ENCODE results near the gene SLC29A3.
A peak's percentile ranks its signal among the peaks of the same experiment; 100 is the strongest.

The SLC29A3 gene

DNA sequence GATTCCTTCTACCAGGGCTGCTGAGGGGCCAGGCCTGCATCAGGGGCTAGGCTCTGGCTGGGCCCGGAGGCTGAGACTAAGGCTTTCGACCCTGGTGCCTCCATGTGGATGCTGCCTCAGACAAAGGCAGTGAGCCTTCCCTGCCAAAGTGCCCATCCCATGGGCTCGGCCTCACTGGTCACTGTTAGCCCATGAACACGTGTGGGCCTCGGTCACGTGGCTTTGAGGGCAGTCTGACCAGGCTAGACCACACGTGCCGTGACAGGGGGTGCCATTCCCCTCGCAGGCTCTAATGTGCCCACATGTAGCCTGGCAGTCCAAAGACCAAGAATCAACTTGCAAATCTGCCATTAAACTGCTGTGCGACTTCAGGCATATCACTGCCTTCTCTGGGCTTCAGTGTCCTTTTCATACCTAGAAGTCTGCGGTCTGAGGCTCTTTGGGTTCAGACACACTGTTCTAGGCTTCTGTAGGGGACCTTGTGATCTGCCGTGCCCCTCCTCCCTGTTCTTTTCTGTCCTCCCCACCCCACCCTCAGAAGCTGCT is 17.6 kb upstream of the SLC29A3 start:
- DNase-seq: no peak

DNA sequence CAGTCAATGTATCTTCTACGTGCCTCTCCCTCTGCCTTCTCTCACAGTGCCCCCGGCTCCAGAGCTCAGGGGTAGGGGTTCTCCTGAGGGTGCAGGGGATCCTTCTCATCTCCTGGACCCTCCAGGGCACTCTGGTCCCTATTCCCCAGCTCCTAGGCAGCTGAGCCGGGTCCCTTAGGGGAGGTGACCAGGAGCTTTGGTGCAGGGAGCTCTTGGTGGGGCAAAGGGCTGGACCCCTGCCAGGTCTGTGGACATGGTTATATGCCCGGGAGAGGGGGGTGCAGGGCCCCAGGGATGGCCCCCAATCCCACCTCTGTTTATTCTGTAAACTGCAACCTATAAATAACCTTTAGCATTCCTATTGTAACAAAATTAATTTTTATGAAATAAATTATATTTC is 16.6 kb upstream of the SLC29A3 start:
- DNase-seq: no peak

DNA sequence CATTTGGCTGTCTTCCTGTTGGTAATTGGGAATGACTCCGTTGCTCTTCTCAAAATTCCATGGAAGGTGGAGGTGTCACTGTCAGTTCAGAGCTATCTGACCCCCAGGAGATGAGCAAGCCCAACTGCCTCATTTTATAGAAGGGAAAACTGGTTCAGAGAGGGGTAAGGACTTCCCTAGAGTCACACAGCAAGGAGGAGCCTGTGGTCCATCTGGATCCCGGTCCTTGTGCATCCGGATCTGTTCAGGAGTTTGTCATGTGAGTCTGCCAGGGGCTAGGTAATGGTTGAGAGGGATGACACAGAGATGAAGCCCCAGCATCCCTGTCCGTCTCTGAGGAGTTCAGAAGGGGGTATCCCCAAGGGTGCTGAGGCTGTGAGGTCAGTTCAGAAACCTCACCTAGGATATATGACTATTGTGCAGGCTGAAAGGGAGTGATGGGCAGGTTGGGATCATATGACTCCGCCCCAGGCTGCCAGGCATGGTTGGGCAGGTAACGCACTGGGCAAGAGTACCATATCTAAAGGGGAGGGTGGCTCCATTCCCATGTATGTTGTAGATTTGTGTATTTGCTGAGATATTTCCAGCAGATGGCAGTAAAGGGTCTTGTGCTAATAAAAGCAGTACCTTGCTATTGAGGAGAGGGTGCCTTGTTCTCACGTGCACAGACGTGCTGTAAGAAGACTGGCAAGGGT is 16.0 kb upstream of the SLC29A3 start:
- DNase-seq: peak in 1 of 2 donors; percentile 43

DNA sequence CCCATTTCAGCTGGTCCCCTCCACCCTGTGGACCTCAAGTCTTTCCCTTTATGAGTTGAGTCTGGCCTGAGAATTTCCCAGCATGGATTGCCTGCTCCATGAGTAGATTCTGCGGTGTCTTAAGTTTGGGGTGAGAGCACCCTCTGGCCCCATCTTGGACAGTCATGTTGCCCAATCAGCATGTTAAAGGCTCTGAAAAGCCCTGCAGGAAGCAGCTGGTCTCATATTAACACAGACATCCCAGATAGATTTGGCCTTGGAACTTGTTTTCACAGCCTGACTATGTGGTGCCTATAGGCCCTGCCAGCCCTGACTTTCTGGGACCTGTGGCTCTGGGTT is 15.5 kb upstream of the SLC29A3 start:
- no peak for DNase-seq

DNA sequence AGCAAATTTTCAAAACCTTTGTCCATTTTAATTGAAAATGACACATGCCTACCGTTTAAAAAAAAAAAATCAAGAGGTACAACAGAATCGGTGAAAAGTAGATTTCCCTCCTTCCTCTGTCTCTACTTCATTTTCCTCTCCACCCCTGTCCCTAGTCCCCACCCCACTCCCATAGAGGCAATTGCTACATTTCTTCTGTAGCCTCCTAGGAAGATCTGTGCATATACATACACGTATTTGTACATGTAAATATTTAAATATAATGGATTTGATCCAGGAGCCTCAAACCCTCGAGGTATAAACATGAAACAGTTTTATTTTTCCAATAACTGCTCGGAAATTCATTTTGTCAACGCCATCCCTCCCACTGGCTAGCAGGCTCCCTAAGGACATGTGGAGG is 14.1 kb upstream of the SLC29A3 start:
- no peak for DNase-seq

DNA sequence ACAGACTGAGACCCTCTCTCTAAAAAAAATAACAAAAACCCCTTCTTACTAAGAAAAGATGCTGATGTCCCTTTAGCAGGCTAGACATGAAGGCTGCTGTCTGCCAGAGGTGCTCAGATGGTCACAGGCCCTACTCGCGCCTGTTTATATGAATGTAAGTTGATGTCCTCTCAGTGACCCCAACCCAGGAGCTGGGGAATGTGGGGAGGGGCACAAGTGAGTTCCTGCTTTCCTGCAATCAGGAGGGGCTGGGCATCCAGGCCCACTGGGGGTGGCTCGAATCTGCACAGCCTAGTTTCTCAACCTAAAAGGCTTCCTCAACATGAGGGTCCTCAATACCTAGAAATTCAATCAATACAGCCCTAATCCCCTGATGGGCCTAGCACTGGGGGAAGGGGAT is 12.1 kb upstream of the SLC29A3 start:
- no peak for DNase-seq

DNA sequence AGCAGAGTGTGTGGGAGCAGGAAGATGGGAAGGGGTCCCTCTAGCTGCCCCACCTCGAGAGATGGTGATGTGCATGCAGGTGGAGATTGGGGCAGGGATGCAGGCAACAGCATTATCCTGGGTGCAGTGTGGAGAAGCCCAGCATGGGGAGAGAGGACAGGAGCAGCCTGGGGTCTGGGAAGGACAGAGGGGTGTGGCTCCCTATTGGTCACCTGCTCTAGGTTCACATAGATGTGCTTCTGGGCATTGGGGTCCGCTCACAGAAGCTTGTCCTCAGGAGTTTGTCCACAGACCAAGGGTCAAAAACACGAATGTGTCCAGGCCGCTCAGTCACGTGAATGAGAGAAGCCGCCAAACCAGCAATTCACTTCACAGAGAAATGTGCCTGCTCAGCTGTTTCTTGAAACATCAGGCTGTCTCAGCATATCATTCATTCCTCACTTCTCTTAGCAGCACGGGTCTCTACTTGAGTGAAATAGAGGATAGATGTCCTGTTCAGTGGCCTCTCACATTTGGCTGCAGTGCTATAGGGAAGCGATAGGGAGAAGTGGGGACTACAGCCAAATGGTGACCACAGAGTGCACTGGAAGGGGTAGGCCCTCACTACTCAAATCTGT is 11.5 kb upstream of the SLC29A3 start:
- no peak for DNase-seq

DNA sequence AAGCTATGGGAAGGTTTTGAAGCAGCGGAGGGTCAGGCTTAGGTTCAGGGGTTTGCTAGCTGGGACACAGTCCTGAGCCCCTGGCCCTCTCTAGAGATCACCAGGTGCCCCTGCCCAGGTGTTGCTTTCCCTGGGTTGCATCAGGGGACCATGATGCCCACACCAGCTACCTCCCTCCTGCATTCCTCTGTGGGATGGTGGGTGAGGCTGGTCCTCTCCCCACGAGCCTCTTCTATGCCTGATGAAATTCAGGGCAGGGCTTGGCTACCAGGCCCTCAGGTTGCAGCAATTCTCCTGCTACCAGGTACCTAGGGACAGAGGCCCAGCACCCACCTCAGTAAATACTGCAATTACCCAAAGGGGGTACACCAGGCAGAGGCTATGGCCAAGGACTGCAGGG is 10.8 kb upstream of the SLC29A3 start:
- DNase-seq: no peak

DNA sequence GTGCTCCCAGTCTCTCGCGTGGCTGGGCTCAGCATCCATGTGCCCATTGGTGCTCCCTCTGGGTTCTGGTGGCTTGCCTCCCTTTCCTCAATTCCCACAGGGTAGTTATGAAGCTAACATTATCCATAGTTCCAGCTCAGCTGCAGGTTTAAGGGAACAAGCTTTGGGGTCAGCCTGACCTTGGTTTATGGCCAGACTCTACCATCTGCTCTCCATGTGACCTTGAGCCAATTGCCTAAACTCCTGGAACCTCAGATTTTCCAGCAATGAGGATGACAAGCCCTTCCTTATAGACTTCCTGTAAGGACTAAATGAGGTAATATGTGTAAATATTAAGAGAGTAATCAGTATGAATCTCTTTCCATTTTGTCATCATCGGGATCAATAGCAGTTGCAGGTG is 10.1 kb upstream of the SLC29A3 start:
- DNase-seq: no peak

DNA sequence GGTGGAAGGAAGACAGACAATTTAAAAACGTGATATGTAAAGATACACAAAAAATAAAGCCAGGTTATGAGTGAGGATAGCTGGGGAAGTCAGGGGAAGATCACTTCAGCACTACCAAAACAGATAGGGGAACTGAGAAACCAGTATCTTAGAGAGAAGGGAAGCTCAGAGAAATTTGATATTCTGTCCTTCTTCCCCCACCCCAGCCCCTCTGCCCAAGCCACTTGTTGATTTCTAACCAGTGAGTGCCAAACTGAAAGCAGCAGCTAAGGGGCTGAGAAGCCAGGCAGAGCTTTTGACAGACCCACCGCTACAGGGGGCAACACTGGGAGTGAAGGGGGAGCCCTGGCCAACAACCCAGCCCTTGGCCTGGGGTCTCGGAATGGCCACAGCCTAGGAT is 9.1 kb upstream of the SLC29A3 start:
- no peak for DNase-seq

DNA sequence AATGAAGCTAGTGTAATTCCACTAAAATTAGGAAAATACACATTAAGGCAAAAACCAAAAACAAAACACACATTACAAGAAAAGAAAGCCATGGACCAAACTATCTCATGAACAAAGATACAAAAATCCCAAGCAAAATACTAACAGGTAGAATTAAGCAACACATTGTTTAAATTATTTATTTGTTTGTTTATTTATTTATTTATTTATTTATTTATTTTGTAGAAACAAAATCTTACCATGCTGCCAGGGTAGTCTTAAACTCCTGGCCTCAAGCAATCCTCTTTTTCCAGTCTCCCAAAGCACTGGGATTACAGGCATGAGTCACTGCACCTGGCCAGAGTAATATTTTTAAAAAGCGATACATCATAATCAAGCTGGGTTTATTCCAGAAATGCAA is 6.8 kb upstream of the SLC29A3 start:
- no peak for DNase-seq

DNA sequence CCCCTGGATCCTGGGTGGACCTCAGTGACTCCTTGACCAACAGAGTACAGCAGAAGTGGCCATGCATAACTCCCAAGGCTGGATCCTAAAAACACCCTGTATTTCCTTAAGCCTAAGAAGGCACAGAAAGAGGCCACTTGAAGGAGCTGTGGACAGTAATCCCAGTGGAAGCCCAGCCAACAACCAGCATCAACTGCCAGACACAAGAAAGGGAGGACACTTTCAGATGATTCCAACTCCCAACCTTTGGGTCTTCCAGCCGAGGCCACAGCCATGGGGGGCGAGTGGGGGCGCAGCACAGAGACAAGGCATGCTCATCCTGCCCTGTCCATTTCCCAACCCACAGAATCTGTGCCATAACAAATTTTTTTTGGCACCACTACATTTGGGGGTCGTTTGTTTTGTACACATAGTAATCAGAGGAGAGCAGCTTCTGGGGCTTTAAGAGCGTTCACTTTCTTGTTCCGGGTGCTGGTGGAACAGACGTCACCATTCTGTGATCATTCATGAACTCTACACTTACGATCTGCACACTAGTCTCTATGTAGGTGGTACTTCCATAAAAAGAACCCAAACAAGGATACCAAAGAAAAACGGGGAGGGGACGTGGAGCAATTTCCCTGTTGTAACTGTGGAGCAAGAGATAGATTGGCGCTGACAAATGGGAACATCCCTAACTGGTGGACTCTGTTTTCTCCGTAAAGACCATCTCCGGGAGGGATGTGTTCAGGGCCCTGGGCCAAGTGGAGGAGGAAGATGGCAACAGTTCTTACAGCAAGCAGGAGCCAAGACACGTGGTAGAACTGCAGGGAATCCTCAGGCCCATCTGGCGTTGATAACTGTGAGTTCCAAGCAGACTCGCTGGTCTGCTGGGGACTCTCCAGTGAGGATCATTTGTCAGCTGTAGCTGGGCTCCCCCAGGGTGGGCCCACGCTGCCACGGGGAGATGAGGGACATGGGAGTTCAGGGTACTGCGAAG is 6.0 kb upstream of the SLC29A3 start:
- no peak for DNase-seq

DNA sequence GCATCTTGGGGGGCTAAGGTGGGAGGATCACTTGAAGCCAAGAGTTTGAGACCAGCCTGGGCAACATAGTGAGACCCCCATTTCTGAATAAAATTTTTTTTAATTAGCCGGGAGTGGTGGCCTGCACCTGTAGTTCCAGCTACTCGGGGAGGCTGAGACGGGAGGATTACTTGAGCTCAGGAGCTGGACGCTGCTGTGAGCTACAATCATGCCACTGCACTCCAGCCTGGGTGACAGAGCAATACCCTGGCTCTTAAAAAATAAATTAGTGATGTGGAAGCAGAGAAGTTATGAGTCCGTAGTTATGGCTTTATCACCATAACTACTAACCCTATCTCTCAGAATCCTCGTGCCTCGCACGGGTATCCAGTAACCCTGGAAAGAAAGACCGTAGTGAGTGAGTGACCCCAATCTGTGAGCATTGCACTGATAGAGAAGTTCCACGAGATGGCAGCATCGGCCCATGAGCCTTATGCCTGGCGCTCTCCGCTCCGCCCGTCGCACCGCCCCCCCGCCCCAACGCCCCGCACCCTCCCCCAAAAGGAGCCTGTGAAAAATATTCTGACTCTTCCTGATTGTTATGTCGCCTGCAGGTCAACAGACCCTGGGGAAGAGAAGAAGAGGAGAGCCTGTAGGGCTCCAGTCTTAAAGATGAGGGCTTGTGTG is 4.9 kb upstream of the SLC29A3 start:
- peak; percentile 61 to 66 for DNase-seq

DNA sequence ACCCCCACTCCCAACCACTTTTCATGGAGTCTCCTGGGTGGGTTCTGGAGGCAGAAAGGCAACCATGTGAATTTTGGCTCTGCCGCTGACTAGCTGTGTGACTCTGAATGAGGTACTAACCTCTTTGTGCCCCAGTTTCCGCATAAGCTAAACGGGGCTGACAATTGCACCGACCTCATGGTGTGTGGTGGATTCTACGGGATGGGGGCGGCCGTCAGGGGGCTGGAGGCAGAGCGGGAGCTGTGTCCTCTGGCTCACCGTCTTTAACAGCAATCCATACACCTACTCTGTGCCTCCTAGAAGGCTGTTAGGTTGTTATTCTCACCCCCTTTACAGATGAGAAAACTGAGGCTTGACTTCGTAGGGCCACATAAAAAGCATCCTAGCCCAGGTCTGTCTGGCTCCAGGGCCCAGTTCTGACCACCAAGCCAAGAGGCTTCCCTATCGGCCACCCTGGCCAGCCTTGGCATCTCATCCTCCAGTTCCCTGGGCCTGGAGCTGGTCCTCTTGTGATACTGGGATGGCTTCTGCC is 4.3 kb upstream of the SLC29A3 start:
- DNase-seq: no peak

DNA sequence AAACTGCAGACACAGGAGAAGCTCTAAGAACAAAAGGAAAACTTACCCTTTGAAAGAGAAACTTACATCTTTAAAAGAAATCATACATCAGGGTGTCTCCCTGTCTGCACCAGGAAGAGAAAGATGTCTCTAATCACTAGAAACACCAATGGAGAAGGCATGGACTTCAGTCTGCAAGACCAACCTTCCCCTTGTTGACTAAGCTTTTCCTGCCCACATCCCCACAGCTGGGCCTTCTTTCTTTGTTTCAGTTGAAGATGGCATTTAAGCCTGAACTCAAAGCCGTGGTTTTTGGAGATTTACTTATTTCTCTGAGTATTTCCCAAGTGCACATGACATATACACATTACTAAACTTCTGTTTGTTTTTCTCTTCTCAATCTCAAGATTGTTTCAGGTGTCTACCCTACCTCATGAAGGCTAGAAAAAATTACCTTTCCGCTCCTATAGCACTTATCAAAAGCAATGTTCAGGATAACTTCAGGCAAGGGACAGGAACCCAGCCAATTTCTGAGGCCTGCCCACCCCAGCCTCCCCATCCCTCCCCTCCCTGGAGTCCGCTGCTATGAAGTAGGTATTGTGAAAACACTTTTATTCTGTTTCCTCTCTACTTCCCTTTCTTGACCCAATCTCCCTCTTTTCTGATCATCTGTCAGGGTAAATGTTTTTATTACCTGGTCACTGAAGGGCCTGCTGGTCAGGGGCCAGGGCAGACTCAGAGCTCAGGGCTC is 2.8 kb upstream of the SLC29A3 start:
- DNase-seq: no peak

DNA sequence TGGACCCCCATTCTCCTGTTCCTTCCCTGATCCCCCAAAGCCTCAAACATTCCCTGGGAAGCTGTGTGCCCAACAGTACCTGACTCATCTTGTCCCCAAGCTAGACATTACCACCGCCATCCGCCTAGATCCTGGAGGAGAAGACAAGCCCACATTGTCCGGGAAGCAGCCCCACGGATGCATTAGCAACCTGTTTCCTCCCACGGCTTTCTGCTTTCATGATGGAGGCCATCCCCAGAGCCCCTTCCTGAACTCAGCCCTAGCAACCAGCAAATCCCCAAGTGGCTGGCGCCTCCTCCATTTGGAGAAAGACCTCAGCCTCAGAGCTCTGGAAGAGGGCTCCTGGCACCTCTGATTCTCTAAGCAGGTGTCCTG is 2.3 kb upstream of the SLC29A3 start:
- no peak for DNase-seq

DNA sequence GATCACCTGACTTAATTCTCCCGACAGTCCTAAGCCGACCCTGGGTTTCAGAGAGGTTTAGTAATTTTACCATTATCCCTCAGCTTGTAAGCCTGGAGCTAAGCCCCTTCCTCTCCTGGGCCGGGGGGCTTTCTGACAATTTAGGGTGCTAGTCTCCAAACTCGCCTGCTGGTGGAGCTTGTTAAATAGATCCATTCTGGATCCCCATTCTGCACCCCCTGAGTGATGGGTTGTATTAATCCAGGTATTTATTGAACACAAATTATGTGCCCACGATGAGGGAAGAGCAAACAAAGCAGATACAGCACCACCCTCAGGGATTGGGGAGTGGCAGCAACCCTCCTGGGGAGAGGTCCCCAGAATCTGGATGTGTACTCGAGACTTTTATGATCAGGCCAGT is 1.3 kb upstream of the SLC29A3 start:
- no peak for DNase-seq

DNA sequence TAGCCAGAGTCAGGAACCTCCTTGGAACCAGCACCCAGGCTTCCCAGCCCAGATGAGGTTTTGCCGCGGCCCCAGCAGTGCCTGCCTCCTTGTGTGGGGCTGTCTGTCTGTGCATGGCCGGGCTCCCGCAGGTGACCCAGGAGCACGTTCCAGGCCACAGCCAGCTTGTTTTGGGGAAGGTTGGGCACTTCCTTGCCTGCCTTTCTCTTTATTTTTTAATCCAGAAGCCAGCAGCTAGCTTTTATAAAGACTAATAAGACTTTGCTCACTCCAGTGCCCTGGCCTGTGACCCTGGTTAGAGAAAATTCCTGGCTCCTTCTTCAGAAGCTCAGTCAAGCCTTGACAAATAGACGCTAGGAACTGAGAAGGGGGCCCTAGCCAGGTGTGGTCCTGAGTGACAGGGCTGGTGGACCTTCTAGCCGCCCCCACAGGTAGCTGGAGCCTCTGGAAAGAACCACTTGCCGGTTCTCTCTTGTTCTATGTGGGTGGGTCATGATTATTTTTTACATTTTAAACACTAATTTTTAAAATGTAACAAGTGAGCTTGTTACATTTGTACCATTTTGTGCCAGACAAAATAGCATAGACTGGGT is 837 bp downstream of the SLC29A3 start:
- no peak for DNase-seq

DNA sequence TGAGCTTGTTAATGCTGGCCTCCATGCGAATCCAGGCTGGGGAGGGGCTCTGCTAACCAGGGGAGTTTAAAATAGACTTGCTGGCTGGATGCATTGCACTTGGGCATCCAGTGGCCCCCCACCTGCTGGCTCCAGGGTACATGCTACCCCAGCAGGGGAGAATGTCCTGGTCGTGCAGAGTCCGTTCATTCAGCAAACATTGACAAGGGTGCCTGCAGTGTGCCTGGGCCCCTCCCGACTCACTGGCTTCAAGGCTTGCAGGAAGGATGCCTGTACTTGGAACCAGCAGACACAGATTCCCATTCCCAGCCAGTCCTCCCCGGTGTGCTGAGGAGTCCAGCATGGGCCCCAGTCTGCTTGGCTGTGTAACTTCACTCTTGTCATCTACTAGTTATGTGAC is 1.5 kb downstream of the SLC29A3 start:
- DNase-seq: no peak

DNA sequence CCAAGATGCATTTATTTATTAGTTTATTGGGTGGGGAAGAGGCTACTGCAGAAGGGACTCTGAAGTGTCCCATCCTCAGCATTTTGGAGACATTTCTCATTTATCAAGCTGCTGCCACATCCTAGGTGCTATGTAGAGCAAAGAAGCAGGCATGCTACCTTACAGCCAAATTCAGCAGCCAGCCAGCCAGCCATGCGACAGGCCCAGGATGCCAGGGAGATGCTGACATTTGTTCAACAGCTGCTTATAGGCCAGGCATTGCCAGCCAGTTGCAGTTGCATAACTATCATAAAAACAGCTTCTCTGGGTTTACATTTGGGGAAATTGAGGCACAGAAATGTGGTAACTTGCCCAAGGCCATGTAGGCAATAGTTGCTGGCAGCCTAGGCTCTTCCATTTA is 2.3 kb downstream of the SLC29A3 start:
- no peak for DNase-seq

DNA sequence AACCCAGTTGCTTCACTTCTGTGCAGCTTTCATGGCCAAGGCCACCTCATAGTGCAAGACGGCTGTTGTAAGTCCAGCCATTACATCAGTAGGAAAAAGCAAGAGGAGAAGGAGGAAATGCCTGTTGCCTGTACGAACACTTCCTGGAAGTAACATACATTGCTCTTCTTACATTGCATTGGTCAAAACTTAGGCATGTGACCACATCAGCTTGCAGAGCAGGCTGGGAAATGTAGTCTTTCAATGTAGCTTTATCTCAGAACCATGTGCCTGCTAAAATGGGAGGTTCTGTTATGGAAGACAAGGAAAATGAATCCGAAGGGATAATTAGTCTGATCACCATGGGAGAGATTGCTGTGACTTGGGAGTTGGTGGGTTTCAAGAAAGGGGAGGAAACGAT is 4.3 kb downstream of the SLC29A3 start:
- peak in 1 of 2 donors; percentile 38 for DNase-seq

DNA sequence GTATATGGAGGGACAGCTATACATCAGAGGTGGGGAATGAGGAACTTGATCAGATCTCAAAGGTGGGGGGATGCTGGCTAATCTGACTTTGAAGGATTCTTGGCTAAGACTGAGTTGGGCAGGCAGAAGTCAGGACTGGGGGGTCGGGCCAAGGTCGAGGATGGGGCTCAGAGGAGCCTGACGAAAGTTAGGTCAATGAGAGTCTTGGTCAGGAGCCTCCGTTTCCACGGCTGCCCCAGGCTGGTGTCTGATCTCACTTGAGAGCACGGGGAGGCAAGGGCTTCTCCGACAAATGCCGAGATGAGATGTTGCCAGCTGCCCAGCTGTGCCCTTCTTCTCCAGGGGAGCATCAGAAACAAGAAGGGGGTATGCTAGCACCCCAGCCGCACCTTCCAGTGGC is 5.7 kb downstream of the SLC29A3 start:
- no peak for DNase-seq
